ENCODE measurements around the gene ATP2C2.

Gene ATP2C2

DNA sequence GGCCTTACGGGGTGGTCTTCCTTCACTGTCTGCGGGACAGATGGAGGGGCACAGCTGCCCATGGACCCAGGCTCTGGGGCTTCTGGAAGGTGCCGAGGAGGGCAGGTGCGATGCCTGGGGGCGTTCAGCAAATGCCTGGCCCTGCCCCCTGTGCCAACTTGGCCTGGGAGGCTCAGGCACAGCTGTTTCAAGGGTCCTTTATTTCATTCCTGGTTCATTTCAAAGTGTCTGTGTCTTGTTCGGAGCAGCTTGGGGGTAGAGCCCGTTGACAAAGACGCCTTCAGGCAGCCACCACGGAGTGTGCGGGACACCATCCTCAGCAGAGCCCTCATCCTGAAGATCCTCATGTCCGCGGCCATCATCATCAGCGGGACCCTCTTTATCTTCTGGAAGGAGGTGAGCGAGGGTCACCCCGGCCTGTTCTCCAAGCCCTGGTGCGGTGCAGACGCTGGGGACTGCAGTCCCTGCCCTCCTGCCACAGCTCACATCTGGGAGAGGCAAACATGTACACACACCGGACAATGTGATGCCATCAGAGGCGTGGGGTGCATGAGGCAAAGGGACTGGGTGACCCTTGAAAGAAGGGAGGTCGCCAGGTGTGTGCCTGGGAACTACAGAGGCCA is 92.2 kb downstream of the ATP2C2 start:
- TF ChIP-seq, protein P1, sequence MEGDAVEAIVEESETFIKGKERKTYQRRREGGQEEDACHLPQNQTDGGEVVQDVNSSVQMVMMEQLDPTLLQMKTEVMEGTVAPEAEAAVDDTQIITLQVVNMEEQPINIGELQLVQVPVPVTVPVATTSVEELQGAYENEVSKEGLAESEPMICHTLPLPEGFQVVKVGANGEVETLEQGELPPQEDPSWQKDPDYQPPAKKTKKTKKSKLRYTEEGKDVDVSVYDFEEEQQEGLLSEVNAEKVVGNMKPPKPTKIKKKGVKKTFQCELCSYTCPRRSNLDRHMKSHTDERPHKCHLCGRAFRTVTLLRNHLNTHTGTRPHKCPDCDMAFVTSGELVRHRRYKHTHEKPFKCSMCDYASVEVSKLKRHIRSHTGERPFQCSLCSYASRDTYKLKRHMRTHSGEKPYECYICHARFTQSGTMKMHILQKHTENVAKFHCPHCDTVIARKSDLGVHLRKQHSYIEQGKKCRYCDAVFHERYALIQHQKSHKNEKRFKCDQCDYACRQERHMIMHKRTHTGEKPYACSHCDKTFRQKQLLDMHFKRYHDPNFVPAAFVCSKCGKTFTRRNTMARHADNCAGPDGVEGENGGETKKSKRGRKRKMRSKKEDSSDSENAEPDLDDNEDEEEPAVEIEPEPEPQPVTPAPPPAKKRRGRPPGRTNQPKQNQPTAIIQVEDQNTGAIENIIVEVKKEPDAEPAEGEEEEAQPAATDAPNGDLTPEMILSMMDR (IDR thresholded peaks at IDR 0.05; ENCODE audit: insufficient read depth, missing control alignments), result no peak
- DNase-seq (ENCODE audit: insufficient read length, low spot score) (no peak), FAIRE-seq (no peak)

DNA sequence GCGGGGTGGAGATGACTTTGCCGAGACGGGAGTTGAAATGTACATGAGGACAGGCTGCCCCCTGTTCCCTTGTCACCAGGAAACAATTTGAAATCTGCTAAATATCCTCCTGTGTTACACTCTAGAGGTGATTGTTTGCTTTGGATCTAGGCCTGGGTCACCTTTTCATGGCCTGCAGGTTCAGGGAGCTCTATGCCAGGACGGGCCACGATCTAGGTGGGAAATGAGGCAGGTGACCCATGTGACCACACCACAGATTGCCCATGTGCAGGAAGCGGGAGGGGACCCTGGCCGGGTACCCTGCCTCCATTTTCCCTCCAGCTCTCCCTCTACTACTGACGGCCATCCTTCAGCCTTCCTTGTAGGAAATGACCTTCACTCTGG is 92.7 kb downstream of the ATP2C2 start:
- TF ChIP-seq, protein P1 (IDR thresholded peaks at IDR 0.05; ENCODE audit: insufficient read depth, missing control alignments), result no peak
- FAIRE-seq (no peak), DNase-seq (ENCODE audit: insufficient read length, low spot score) (no peak)

DNA sequence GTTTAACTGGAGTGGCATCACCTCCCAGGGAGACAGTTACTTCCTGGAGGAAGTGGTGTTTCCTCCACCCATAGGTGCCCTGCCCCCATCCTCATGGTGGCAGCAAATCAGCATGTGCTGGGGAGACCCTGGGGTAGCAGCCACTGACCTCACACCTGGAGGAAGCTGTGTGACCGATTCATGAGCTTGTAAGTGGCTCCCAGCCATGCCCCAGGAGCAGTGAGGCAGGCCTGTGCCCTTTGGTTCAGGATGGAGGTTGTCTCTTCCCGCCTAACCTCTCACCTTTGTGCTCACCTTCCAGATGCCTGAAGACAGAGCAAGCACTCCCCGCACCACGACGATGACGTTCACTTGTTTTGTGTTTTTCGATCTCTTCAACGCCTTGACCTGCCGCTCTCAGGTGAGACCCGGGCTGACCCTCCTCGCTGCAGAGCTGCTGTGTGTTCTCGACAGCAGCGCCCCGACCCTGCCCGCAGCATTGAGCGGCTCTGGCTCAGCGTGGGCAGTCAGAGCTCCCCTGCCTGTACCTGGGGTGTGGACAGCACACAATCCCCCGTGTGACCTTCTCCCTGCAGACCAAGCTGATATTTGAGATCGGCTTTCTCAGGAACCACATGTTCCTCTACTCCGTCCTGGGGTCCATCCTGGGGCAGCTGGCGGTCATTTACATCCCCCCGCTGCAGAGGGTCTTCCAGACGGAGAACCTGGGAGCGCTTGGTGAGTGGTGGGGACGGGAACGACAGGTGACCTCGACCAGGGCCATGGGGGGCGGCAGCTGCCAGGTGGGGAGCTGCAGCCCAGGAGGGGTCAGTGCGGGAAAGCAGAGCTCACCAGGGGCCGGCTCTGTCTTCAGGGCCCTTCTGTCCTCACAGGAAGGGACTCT is 93.3 kb downstream of the ATP2C2 start:
- no peak for FAIRE-seq
- DNase-seq (ENCODE audit: insufficient read length, low spot score), result no peak
- TF ChIP-seq, protein P1 (IDR thresholded peaks at IDR 0.05; ENCODE audit: insufficient read depth, missing control alignments), result no peak

DNA sequence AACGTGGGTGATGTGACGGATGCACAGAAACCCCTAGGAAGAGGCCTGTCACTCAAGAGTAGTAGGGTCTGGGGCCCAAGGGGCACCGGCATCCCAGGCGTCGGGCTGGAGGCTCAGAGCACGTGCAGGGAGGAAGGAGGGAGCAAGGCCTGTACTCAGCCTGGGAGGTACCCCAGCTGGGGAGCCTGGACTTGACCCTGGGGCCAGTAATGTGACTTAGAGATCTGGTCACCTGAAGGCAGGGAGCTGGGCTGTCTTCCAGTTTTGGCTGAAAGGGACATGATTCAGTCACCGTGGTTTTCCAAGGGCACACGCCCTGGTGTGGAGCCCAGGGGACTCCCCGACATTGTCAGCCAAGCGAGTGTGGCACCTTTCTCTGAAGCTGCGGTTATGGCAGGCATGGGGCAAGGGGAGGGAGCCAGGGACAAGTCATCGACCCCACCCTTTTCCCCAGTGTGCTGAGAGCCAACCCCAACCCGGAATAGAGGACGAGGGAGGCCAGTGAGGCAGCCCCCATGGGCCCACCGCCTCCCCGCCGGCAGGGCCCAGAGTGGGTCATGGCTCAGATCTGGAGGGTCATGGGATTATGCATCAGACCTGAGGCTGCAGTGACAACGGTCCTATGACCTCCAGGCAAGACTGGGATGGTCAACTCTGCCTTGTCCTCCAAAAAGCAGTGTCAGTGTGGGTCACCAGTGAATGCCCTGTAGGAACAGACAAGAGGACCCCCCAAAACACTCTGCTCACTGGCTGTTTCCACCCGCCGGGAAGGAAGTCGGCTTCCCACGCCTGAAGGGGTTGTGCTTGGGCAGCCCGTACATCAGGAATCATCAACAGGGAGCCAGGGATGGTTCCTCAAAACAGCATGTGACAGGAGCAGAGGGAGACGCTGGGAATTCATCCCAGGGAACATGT is 94.2 kb downstream of the ATP2C2 start:
- DNase-seq (ENCODE audit: insufficient read length, low spot score) (no peak), FAIRE-seq (no peak)
- TF ChIP-seq, protein P1 (IDR thresholded peaks at IDR 0.05; ENCODE audit: insufficient read depth, missing control alignments), result no peak

DNA sequence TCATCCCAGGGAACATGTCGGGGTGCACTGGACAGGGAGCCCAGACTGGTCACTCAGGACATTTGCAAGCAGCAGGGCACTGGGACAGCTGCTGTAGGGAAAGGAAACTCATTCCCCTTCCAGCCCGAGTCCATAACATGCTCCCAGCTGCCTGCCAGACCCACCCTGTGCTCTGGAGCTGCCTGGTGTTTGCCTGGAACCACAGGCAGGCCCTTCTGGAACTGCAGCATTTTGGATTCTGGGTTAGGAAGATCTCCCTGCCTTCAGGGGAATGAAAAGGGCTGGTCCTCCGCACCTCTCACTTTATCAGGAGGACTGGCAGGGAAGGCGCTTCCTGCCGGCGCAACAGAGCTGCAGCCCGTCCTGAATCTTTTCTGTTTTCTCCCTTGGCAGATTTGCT is 94.9 kb downstream of the ATP2C2 start:
- FAIRE-seq (no peak), DNase-seq (ENCODE audit: insufficient read length, low spot score) (no peak)

DNA sequence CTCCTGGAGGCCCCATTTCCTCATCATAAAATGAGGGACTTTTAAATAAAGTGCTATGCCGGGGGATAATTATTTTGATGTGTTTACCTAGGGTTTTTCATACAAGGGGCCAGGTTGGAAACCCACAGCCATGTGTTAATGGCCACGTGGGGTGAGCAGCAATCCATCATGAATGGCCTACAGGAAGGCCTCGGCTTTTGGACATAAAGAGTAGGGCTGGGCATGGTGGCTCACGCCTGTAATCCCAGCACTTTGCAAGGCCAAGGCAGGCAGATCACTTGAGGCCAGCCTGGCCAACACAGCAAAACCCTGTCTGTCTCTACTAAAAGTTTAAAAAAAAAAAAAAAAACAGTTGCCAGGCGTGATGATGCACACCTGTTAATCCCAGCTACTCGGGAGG is 95.8 kb downstream of the ATP2C2 start:
- TF ChIP-seq, protein P1 (IDR thresholded peaks at IDR 0.05; ENCODE audit: insufficient read depth, missing control alignments), result no peak
- FAIRE-seq, result no peak

More for the DNA sequence above, 94.9 kb downstream of the ATP2C2 start:
- TF ChIP-seq, protein P1 (IDR thresholded peaks at IDR 0.05; ENCODE audit: insufficient read depth, missing control alignments), result no peak

More for the DNA sequence above, 95.8 kb downstream of the ATP2C2 start:
- DNase-seq (ENCODE audit: insufficient read length, low spot score), result no peak

All from D721Med (cell line).